Measurements from ENCODE around the gene ZDHHC8.
A peak's percentile ranks its signal among the peaks of the same experiment; 100 is the strongest.

Gene ZDHHC8

GRCh38 chr22:20132686-20133246 lies 1.2 kb downstream of the ZDHHC8 start:
- H3K79me1 ChIP-seq (replicated peaks; ENCODE audit: low read length, poor library complexity, severe bottlenecking), result peaks cover 19% of the 10 kb centered on the region
- no peaks in the 10 kb centered on the region for H3K27me3 ChIP-seq (ENCODE audit: control insufficient read depth in 1 of 2, insufficient read depth in 1 of 2, low read length in 2 of 2)
- H3K36me3 ChIP-seq (ENCODE audit: control insufficient read depth in 1 of 2, insufficient read depth in 2 of 2, low read depth in 1 of 2, low read length in 2 of 2), result peaks cover 4 to 35% of the 10 kb centered on the region in 2 experiments
- peak overlapping the region; percentile 84 for H3K9ac ChIP-seq (ENCODE audit: low read length)
- peak overlapping the region in 1 of 2 experiments; percentile 49 for H3K4ac ChIP-seq (ENCODE audit: low read depth in 1 of 2, low read length in 2 of 2)
- H3K4me1 ChIP-seq (ENCODE audit: control insufficient read depth, insufficient read depth, low read depth, low read length), result peaks cover 52% of the 10 kb centered on the region
- H3K27ac ChIP-seq (ENCODE audit: low read length, poor library complexity, severe bottlenecking), result no peak overlapping the region
- H3K4me3 ChIP-seq (ENCODE audit: insufficient read depth in 1 of 2, low read depth in 1 of 2, low read length in 2 of 2), result peak overlapping the region; percentile 92 to 93
- WGBS, result 89% methylated on average over 15 of the region's 16 CpGs
- H2BK120ac ChIP-seq (ENCODE audit: low read depth, low read length), result no peak overlapping the region
- H3K4me2 ChIP-seq (ENCODE audit: low read length, poor library complexity, severe bottlenecking), result peak overlapping the region; percentile 45
- no peak overlapping the region for H3K18ac ChIP-seq (ENCODE audit: low read depth in 1 of 2, low read length in 2 of 2)
- no peak overlapping the region for H2AFZ ChIP-seq (ENCODE audit: low read depth, low read length)
- H3K14ac ChIP-seq (ENCODE audit: low read length in 2 of 2), result peak overlapping the region in 1 of 2 experiments; percentile 19
- DNase-seq, result no peak
- peak overlapping the region in 1 of 2 experiments; percentile 12 for H2BK12ac ChIP-seq (ENCODE audit: low read length in 2 of 2)
- H2BK15ac ChIP-seq (ENCODE audit: low read depth, poor library complexity, severe bottlenecking), result no peak overlapping the region
- H3K9me3 ChIP-seq (ENCODE audit: control insufficient read depth, low read length), result no peaks in the 10 kb centered on the region
- peak overlapping the region; percentile 28 for H4K8ac ChIP-seq (ENCODE audit: low read length)
- H2BK5ac ChIP-seq (ENCODE audit: low read depth, low read length, poor library complexity, severe bottlenecking), result no peak overlapping the region
- H2AK5ac ChIP-seq (ENCODE audit: low read length, severe bottlenecking), result no peak overlapping the region
- H4K91ac ChIP-seq (ENCODE audit: low read length), result no peak overlapping the region
- H3K23ac ChIP-seq (ENCODE audit: low read length in 2 of 2), result no peak overlapping the region

GRCh38 chr22:20133930-20134549 lies 2.4 kb downstream of the ZDHHC8 start:
- Histone ChIP-seq H2BK120ac (ENCODE audit: low read depth, low read length) (no peak overlapping the region), H3K18ac (ENCODE audit: low read depth in 1 of 2, low read length in 2 of 2) (no peak overlapping the region), H4K8ac (ENCODE audit: low read length) (no peak overlapping the region), H3K27me3 (ENCODE audit: control insufficient read depth in 1 of 2, insufficient read depth in 1 of 2, low read length in 2 of 2) (no peaks in the 10 kb centered on the region), H3K4ac (ENCODE audit: low read depth in 1 of 2, low read length in 2 of 2) (no peak overlapping the region), H2BK12ac (ENCODE audit: low read length in 2 of 2) (peak overlapping the region in 1 of 2 experiments; percentile 37), H2BK15ac (ENCODE audit: low read depth, poor library complexity, severe bottlenecking) (peak overlapping the region; percentile 52), H3K9me3 (ENCODE audit: control insufficient read depth, low read length) (no peaks in the 10 kb centered on the region), H3K4me2 (ENCODE audit: low read length, poor library complexity, severe bottlenecking) (no peak overlapping the region), H2BK5ac (ENCODE audit: low read depth, low read length, poor library complexity, severe bottlenecking) (no peak overlapping the region), H3K4me1 (ENCODE audit: control insufficient read depth, insufficient read depth, low read depth, low read length) (peaks cover 57% of the 10 kb centered on the region), H3K36me3 (ENCODE audit: control insufficient read depth in 1 of 2, insufficient read depth in 2 of 2, low read depth in 1 of 2, low read length in 2 of 2) (peaks cover 0 to 29% of the 10 kb centered on the region in 2 experiments), H2AFZ (ENCODE audit: low read depth, low read length) (no peak overlapping the region), H2AK5ac (ENCODE audit: low read length, severe bottlenecking) (no peak overlapping the region), H3K23ac (ENCODE audit: low read length in 2 of 2) (peak overlapping the region in 1 of 2 experiments; percentile 27), H3K27ac (ENCODE audit: low read length, poor library complexity, severe bottlenecking) (no peak overlapping the region), H3K79me1 (replicated peaks; ENCODE audit: low read length, poor library complexity, severe bottlenecking) (peaks cover 26% of the 10 kb centered on the region), H3K4me3 (ENCODE audit: insufficient read depth in 1 of 2, low read depth in 1 of 2, low read length in 2 of 2) (no peak overlapping the region), H4K91ac (ENCODE audit: low read length) (no peak overlapping the region), H3K9ac (ENCODE audit: low read length) (no peak overlapping the region), H3K14ac (ENCODE audit: low read length in 2 of 2) (no peak overlapping the region)
- no peak for DNase-seq
- WGBS, result 81% methylated on average over 12 of the region's 12 CpGs

- H3K4me2 ChIP-seq (ENCODE audit: low read length, poor library complexity, severe bottlenecking), result no peak overlapping the region
- H4K91ac ChIP-seq (ENCODE audit: low read length), result no peak overlapping the region
- 75% methylated on average over 4 of the region's 4 CpGs for WGBS
- H3K23ac ChIP-seq (ENCODE audit: low read length in 2 of 2), result no peak overlapping the region
- no peak for DNase-seq
- H3K4me1 ChIP-seq (ENCODE audit: control insufficient read depth, insufficient read depth, low read depth, low read length), result peaks cover 57% of the 10 kb centered on the region
- H2AK5ac ChIP-seq (ENCODE audit: low read length, severe bottlenecking), result no peak overlapping the region
- H3K9ac ChIP-seq (ENCODE audit: low read length), result no peak overlapping the region
- peaks cover 10 to 41% of the 10 kb centered on the region in 2 experiments for H3K36me3 ChIP-seq (ENCODE audit: control insufficient read depth in 1 of 2, insufficient read depth in 2 of 2, low read depth in 1 of 2, low read length in 2 of 2)
- H3K18ac ChIP-seq (ENCODE audit: low read depth in 1 of 2, low read length in 2 of 2), result no peak overlapping the region
- H2BK120ac ChIP-seq (ENCODE audit: low read depth, low read length), result no peak overlapping the region
- H3K79me1 ChIP-seq (replicated peaks; ENCODE audit: low read length, poor library complexity, severe bottlenecking), result peaks cover 38% of the 10 kb centered on the region
- no peak overlapping the region for H2BK15ac ChIP-seq (ENCODE audit: low read depth, poor library complexity, severe bottlenecking)
- no peak overlapping the region for H2AFZ ChIP-seq (ENCODE audit: low read depth, low read length)
- no peak overlapping the region for H3K14ac ChIP-seq (ENCODE audit: low read length in 2 of 2)
- no peak overlapping the region for H2BK5ac ChIP-seq (ENCODE audit: low read depth, low read length, poor library complexity, severe bottlenecking)
- no peak overlapping the region for H3K27ac ChIP-seq (ENCODE audit: low read length, poor library complexity, severe bottlenecking)
- H3K4me3 ChIP-seq (ENCODE audit: insufficient read depth in 1 of 2, low read depth in 1 of 2, low read length in 2 of 2), result no peak overlapping the region
- no peak overlapping the region for H4K8ac ChIP-seq (ENCODE audit: low read length)
- H3K27me3 ChIP-seq (ENCODE audit: control insufficient read depth in 1 of 2, insufficient read depth in 1 of 2, low read length in 2 of 2), result no peaks in the 10 kb centered on the region
- no peak overlapping the region for H3K4ac ChIP-seq (ENCODE audit: low read depth in 1 of 2, low read length in 2 of 2)
- H2BK12ac ChIP-seq (ENCODE audit: low read length in 2 of 2), result no peak overlapping the region
- no peaks in the 10 kb centered on the region for H3K9me3 ChIP-seq (ENCODE audit: control insufficient read depth, low read length)
Measured at GRCh38 chr22:20135265-20135664, 3.7 kb downstream of the ZDHHC8 start.

GRCh38 chr22:20135806-20136602 lies 4.4 kb downstream of the ZDHHC8 start:
- H3K27ac ChIP-seq (ENCODE audit: low read length, poor library complexity, severe bottlenecking), result no peak overlapping the region
- H3K4ac ChIP-seq (ENCODE audit: low read depth in 1 of 2, low read length in 2 of 2), result no peak overlapping the region
- no peak overlapping the region for H2BK5ac ChIP-seq (ENCODE audit: low read depth, low read length, poor library complexity, severe bottlenecking)
- peaks cover 10 to 49% of the 10 kb centered on the region in 2 experiments for H3K36me3 ChIP-seq (ENCODE audit: control insufficient read depth in 1 of 2, insufficient read depth in 2 of 2, low read depth in 1 of 2, low read length in 2 of 2)
- no peak overlapping the region for H3K14ac ChIP-seq (ENCODE audit: low read length in 2 of 2)
- no peak overlapping the region for H3K4me3 ChIP-seq (ENCODE audit: insufficient read depth in 1 of 2, low read depth in 1 of 2, low read length in 2 of 2)
- H2BK120ac ChIP-seq (ENCODE audit: low read depth, low read length), result no peak overlapping the region
- H3K4me2 ChIP-seq (ENCODE audit: low read length, poor library complexity, severe bottlenecking), result no peak overlapping the region
- no peak for DNase-seq
- peaks cover 43% of the 10 kb centered on the region for H3K79me1 ChIP-seq (replicated peaks; ENCODE audit: low read length, poor library complexity, severe bottlenecking)
- peak overlapping the region; percentile 63 for H4K91ac ChIP-seq (ENCODE audit: low read length)
- H2BK12ac ChIP-seq (ENCODE audit: low read length in 2 of 2), result no peak overlapping the region
- H3K27me3 ChIP-seq (ENCODE audit: control insufficient read depth in 1 of 2, insufficient read depth in 1 of 2, low read length in 2 of 2), result no peaks in the 10 kb centered on the region
- H2AK5ac ChIP-seq (ENCODE audit: low read length, severe bottlenecking), result no peak overlapping the region
- 96% methylated on average over 25 of the region's 25 CpGs for WGBS
- no peak overlapping the region for H2BK15ac ChIP-seq (ENCODE audit: low read depth, poor library complexity, severe bottlenecking)
- H3K23ac ChIP-seq (ENCODE audit: low read length in 2 of 2), result peak overlapping the region in 1 of 2 experiments; percentile 19
- no peaks in the 10 kb centered on the region for H3K9me3 ChIP-seq (ENCODE audit: control insufficient read depth, low read length)
- H3K4me1 ChIP-seq (ENCODE audit: control insufficient read depth, insufficient read depth, low read depth, low read length), result peaks cover 58% of the 10 kb centered on the region
- H4K8ac ChIP-seq (ENCODE audit: low read length), result no peak overlapping the region
- no peak overlapping the region for H3K9ac ChIP-seq (ENCODE audit: low read length)
- H2AFZ ChIP-seq (ENCODE audit: low read depth, low read length), result no peak overlapping the region
- no peak overlapping the region for H3K18ac ChIP-seq (ENCODE audit: low read depth in 1 of 2, low read length in 2 of 2)
